Measurements from ENCODE around the gene EPHB2.

- TF ChIP-seq CTCF (IDR thresholded peaks at IDR 0.05), result no peak
- no peak for TF ChIP-seq POLR2A (IDR thresholded peaks at IDR 0.05)
- no peak for TF ChIP-seq EP300 (IDR thresholded peaks at IDR 0.05)
- TF ChIP-seq POLR2AphosphoS5 (IDR thresholded peaks at IDR 0.05), result no peak
Observed at GRCh38 chr1:22848405-22848804, 137.8 kb downstream of the EPHB2 start.
